H9 (cell line): ENCODE measurements around the gene REEP3. TPM values are rescaled to one million over a fixed set of nuclear protein-coding genes. Genes with fewer than 3 reads are reported as not detected.

ENCODE experiments used
- DNase-seq: peaks from one replicate; pipeline ENCODE4 v3.0.0-alpha.2; 2017
- H2AFZ ChIP-seq: one replicate; pipeline ENCODE4 v1.6.1; 2013; ENCODE audit warnings: mild to moderate bottlenecking, low read length, control low read depth, moderate library complexity
- H2AK5ac ChIP-seq: 2 replicates; pipeline ENCODE4 v1.6.1; 2013; ENCODE audit warnings: low read length, control low read depth, mixed read lengths; ENCODE audit not compliant: insufficient read length
- H2BK120ac ChIP-seq: one replicate; pipeline ENCODE4 v1.6.1; 2013; ENCODE audit warnings: low read depth, mild to moderate bottlenecking, low read length, control low read depth, inconsistent platforms; ENCODE audit not compliant: poor library complexity, severe bottlenecking
- H2BK12ac ChIP-seq: 2 replicates; pipeline ENCODE4 v1.6.1; 2013; ENCODE audit warnings: low read length, control low read depth, mixed read lengths, low read depth; ENCODE audit not compliant: insufficient read length
- H2BK15ac ChIP-seq: 2 replicates; pipeline ENCODE4 v1.6.1; 2013; ENCODE audit warnings: low read depth, low read length, control low read depth
- H2BK20ac ChIP-seq: one replicate; pipeline ENCODE4 v1.6.1; 2013; ENCODE audit warnings: low read depth, mild to moderate bottlenecking, low read length, control low read depth, inconsistent platforms; ENCODE audit not compliant: poor library complexity, severe bottlenecking
- H2BK5ac ChIP-seq: 2 replicates; pipeline ENCODE4 v1.6.1; 2013; ENCODE audit warnings: low read length, control low read depth, mixed read lengths; ENCODE audit not compliant: insufficient read length
- H3K14ac ChIP-seq: 2 replicates; pipeline ENCODE4 v1.6.1; 2013; ENCODE audit warnings: low read length, control low read depth; ENCODE audit not compliant: insufficient read depth
- H3K18ac ChIP-seq: 2 replicates; pipeline ENCODE4 v1.6.1; 2013; ENCODE audit warnings: low read depth, mild to moderate bottlenecking, mixed read lengths, low read length, control low read depth; ENCODE audit not compliant: insufficient read length
- H3K23ac ChIP-seq: 2 replicates; pipeline ENCODE4 v1.6.1; 2013; ENCODE audit warnings: low read length, control low read depth, mixed read lengths, low read depth; ENCODE audit not compliant: insufficient read length
- H3K23me2 ChIP-seq: 2 replicates; pipeline ENCODE4 v1.6.1; 2013; ENCODE audit warnings: low read depth, mild to moderate bottlenecking, mixed read lengths, low read length, control low read depth; ENCODE audit not compliant: insufficient read length, poor library complexity, severe bottlenecking
- H3K27ac ChIP-seq: 2 replicates; pipeline ENCODE4 v1.5.1; 2013; ENCODE audit warnings: low read length, control low read depth, mixed read lengths, low read depth; ENCODE audit not compliant: insufficient read length
- H3K27me3 ChIP-seq: 2 replicates; pipeline ENCODE4 v1.6.1; 2013; ENCODE audit warnings: low read length, control low read depth, inconsistent platforms; ENCODE audit not compliant: insufficient read depth
- H3K4ac ChIP-seq: 2 replicates; pipeline ENCODE4 v1.6.1; 2013; ENCODE audit warnings: low read depth, mild to moderate bottlenecking, control low read depth, inconsistent platforms, low read length, moderate library complexity
- H3K4me1 ChIP-seq: 2 replicates; pipeline ENCODE4 v1.6.1; 2013; ENCODE audit warnings: low read length, control low read depth, inconsistent platforms; ENCODE audit not compliant: insufficient read depth
- H3K4me2 ChIP-seq: 2 replicates; pipeline ENCODE4 v1.6.1; 2013; ENCODE audit warnings: low read length, control low read depth, mixed read lengths; ENCODE audit not compliant: insufficient read length, insufficient read depth
- H3K56ac ChIP-seq: 2 replicates; pipeline ENCODE4 v1.6.1; 2013; ENCODE audit warnings: low read depth, mild to moderate bottlenecking, mixed read lengths, low read length, control low read depth; ENCODE audit not compliant: insufficient read length
- H3K79me1 ChIP-seq: 2 replicates; pipeline ENCODE4 v1.6.1; 2013; ENCODE audit warnings: low read depth, mild to moderate bottlenecking, moderate library complexity, low read length, control low read depth, inconsistent platforms; ENCODE audit not compliant: insufficient read depth, poor library complexity, severe bottlenecking
- H3K79me2 ChIP-seq: 2 replicates; pipeline ENCODE4 v1.6.1; 2013; ENCODE audit warnings: low read length, control low read depth, inconsistent platforms; ENCODE audit not compliant: insufficient read depth
- H3K9ac ChIP-seq: 2 replicates; pipeline ENCODE4 v1.6.1; 2013; ENCODE audit warnings: low read length, control low read depth, mixed read lengths; ENCODE audit not compliant: insufficient read length; ENCODE audit errors: extremely low read depth
- H3K9me3 ChIP-seq: one replicate; pipeline ENCODE4 v1.6.1; 2013; ENCODE audit warnings: low read depth, low read length, inconsistent platforms; ENCODE audit not compliant: control insufficient read depth
- H3T11ph ChIP-seq: one replicate; pipeline ENCODE4 v1.6.1; 2013; ENCODE audit warnings: mild to moderate bottlenecking, low read length, control low read depth, inconsistent platforms
- H4K20me1 ChIP-seq: one replicate; pipeline ENCODE4 v1.6.1; 2013; ENCODE audit not compliant: control insufficient read depth, insufficient read length, insufficient read depth
- H4K5ac ChIP-seq: 2 replicates; pipeline ENCODE4 v1.6.1; 2013; ENCODE audit warnings: low read depth, mild to moderate bottlenecking, mixed read lengths, low read length, control low read depth; ENCODE audit not compliant: insufficient read length
- H4K8ac ChIP-seq: replicated peaks from 2 replicates; pipeline ENCODE4 v1.6.1; 2013; ENCODE audit warnings: low read length, control low read depth, mixed read lengths, low read depth; ENCODE audit not compliant: insufficient read length
- H4K91ac ChIP-seq: 2 replicates; pipeline ENCODE4 v1.6.1; 2013; ENCODE audit warnings: low read depth, mild to moderate bottlenecking, moderate library complexity, mixed read lengths, low read length, control low read depth; ENCODE audit not compliant: insufficient read length
- H3K27ac Mint-ChIP-seq, 3 experiments: 2 replicates in 2 of 3; 3 replicates in 1 of 3; pipeline ENCODE4 v1.8.0; 2020 to 2021; ENCODE audit warnings: mixed read lengths in 3 of 3, mild to moderate bottlenecking in 1 of 3, moderate library complexity in 1 of 3
- H3K27me3 Mint-ChIP-seq: 2 replicates; pipeline ENCODE4 v1.8.0; 2021; ENCODE audit warnings: low read depth, mild to moderate bottlenecking, moderate library complexity, mixed read lengths
- H3K36me3 Mint-ChIP-seq, 3 experiments: 2 replicates in 2 of 3; 3 replicates in 1 of 3; pipeline ENCODE4 v1.8.0; 2020 to 2021; ENCODE audit warnings: low read depth in 3 of 3, mixed read lengths in 3 of 3; ENCODE audit not compliant: insufficient read depth in 1 of 3
- H3K4me1 Mint-ChIP-seq, 2 experiments: 2 replicates each; pipeline ENCODE4 v1.8.0; 2020; ENCODE audit warnings: mixed read lengths in 2 of 2
- H3K4me3 Mint-ChIP-seq, 2 experiments: 2 replicates in 1 of 2; 3 replicates in 1 of 2; pipeline ENCODE4 v1.8.0; 2020 to 2021; ENCODE audit warnings: mild to moderate bottlenecking in 2 of 2, mixed read lengths in 2 of 2, moderate library complexity in 1 of 2
- H3K9me3 Mint-ChIP-seq, 2 experiments: 2 replicates in 1 of 2; 3 replicates in 1 of 2; pipeline ENCODE4 v1.8.0; 2020; ENCODE audit warnings: mild to moderate bottlenecking in 2 of 2, mixed read lengths in 2 of 2, moderate library complexity in 1 of 2
- CTCF ChIP-seq: fragments of 200-600 bp; sonication (generic); conservative IDR thresholded peaks from 3 replicates; pipeline ENCODE4 v1.8.0; 2021; ENCODE audit warnings: antibody characterized with exemption, mild to moderate bottlenecking
- WGBS: extraction: QIAGEN DNeasy Blood & Tissue Kit; methylation state at CpG from one replicate; pipeline ENCODE4 v1.1.7; 2013; ENCODE audit warnings: missing lambda C conversion rate, low lambda C conversion rate, mixed read lengths; ENCODE audit not compliant: insufficient read length; ENCODE audit errors: extremely low coverage; 5-methylcytosine and 5-hydroxymethylcytosine counted together
- total RNA-seq: library from RNA; stranded (reverse); gene quantifications from 2 replicates; pipeline ENCODE4 v1.2.1, GENCODE V29; 2021

The REEP3 gene
- total RNA-seq, 1 experiment from 2014 or later: 21.4 TPM

GRCh38 chr10:63528084-63528744 is 7.0 kb downstream of the REEP3 start:
- Histone ChIP-seq H3K14ac (no peak overlapping the region), H2AFZ (no peak overlapping the region), H2BK15ac (no peak overlapping the region), H3K4ac (no peak overlapping the region), H3K27ac (no peak overlapping the region), H3K4me2 (no peak overlapping the region), H3K9ac (no peak overlapping the region), H3K4me1 (no peaks in the 10 kb centered on the region; the same call in 1 of the 2 replicates), H4K20me1 (no peaks in the 10 kb centered on the region), H3K23me2 (no peaks in the 10 kb centered on the region), H2BK120ac (no peak overlapping the region), H3K56ac (no peak overlapping the region), H2BK5ac (no peak overlapping the region), H2BK12ac (no peak overlapping the region), H3K23ac (no peak overlapping the region), H3K9me3 (no peaks in the 10 kb centered on the region), H4K5ac (no peak overlapping the region), H3K79me2 (peaks cover 23% of the 10 kb centered on the region; the same call in 1 of the 2 replicates), H2AK5ac (no peak overlapping the region), H3K18ac (no peak overlapping the region), H3K79me1 (peaks cover 13% of the 10 kb centered on the region), H4K91ac (no peak overlapping the region), H2BK20ac (no peak overlapping the region), H3K27me3 (no peaks in the 10 kb centered on the region), H3T11ph (no peak overlapping the region), H4K8ac (no peak overlapping the region)
- peaks cover 4% of the 10 kb centered on the region; the same call in 1 of the 2 replicates for H3K27me3 Mint-ChIP-seq
- peaks cover 14 to 15% of the 10 kb centered on the region in 2 experiments for H3K4me1 Mint-ChIP-seq
- no peak for TF ChIP-seq CTCF
- H3K36me3 Mint-ChIP-seq: peaks cover 5 to 19% (median 10%) of the 10 kb centered on the region in 3 experiments; a peak in 5 of 7 replicates
- WGBS: no CpG with 5 or more reads among the region's 5 CpGs
- peak overlapping the region in 2 of 3 experiments; percentile 6 to 17; a peak in 3 of 7 replicates for H3K27ac Mint-ChIP-seq
- no peak overlapping the region for H3K4me3 Mint-ChIP-seq
- H3K9me3 Mint-ChIP-seq: no peaks in the 10 kb centered on the region
- no peak for DNase-seq
